ENCODE results near the gene SRPX.

SRPX gene

DNA sequence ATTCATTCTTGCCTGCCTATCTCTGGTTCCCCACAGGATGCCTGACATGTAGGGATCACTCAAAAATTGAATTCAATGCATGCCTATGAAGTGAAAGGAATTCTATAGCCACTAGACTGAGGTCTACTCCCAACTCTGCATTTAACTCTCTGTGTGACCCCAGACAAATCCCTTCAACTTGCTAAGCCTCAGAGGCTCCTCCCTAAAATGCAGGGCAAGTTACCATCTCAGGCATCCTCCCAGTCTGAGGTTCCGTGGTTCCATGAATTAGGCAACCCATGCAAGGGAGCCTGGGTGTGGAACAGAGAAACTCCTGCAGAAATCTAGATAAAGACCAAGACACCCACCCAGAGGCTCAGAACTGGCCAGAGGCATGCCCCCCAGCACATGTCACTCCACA lies 6.6 kb downstream of the SRPX start:
- Histone ChIP-seq H3K9me3 (ENCODE audit: control insufficient read depth, low read length) (no peaks in the 10 kb centered on the region), H3K4me3 (ENCODE audit: low read depth, low read length) (no peak overlapping the region), H3K4me1 (no peaks in the 10 kb centered on the region), H3K9ac (no peak overlapping the region), H3K36me3 (ENCODE audit: control insufficient read depth, insufficient read depth, low read length) (no peaks in the 10 kb centered on the region), H3K27me3 (ENCODE audit: control insufficient read depth, insufficient read depth, low read length) (no peaks in the 10 kb centered on the region), H3K4me2 (ENCODE audit: low read length) (no peak overlapping the region), H2AFZ (no peak overlapping the region), H3K79me2 (no peaks in the 10 kb centered on the region), H3K27ac (no peak overlapping the region)
- no peak for TF ChIP-seq CTCF (IDR thresholded peaks at IDR 0.05)

- H3K4me2 ChIP-seq (ENCODE audit: low read length), result no peak overlapping the region
- no peaks in the 10 kb centered on the region for H3K27me3 ChIP-seq (ENCODE audit: control insufficient read depth, insufficient read depth, low read length)
- H3K36me3 ChIP-seq (ENCODE audit: control insufficient read depth, insufficient read depth, low read length), result no peaks in the 10 kb centered on the region
- no peak overlapping the region for H3K27ac ChIP-seq
- no peaks in the 10 kb centered on the region for H3K4me1 ChIP-seq
- H3K9me3 ChIP-seq (ENCODE audit: control insufficient read depth, low read length), result no peaks in the 10 kb centered on the region
- H3K79me2 ChIP-seq, result no peaks in the 10 kb centered on the region
- H3K9ac ChIP-seq, result no peak overlapping the region
- no peak for TF ChIP-seq CTCF (IDR thresholded peaks at IDR 0.05)
- no peak overlapping the region for H2AFZ ChIP-seq
- no peak overlapping the region for H3K4me3 ChIP-seq (ENCODE audit: low read depth, low read length)
Observed at GRCh38 chrX:38211891-38212635, 8.6 kb downstream of the SRPX start.

DNA sequence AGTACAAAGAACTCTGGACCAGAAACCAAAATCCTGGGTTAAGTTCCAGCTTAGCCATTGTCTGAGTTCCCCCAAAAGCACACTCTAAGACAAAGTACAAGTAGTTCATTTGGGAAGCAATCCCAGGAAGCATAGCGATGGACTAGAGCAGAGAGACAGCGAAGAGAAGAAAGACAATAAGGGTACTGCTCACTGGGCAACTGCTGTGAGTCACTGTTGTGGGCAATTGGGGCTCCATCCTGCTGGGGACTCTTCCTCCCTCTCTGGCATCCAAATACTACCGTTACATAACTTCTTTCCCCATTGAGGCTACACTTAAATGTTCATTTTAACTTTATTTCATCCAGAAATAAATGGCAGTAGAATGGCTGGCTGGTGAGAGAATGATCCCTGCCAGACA lies 14.1 kb downstream of the SRPX start:
- no peaks in the 10 kb centered on the region for H3K4me1 ChIP-seq
- H3K27me3 ChIP-seq (ENCODE audit: control insufficient read depth, insufficient read depth, low read length), result no peaks in the 10 kb centered on the region
- no peak overlapping the region for H3K9ac ChIP-seq
- no peak overlapping the region for H3K4me2 ChIP-seq (ENCODE audit: low read length)
- no peaks in the 10 kb centered on the region for H3K9me3 ChIP-seq (ENCODE audit: control insufficient read depth, low read length)
- no peak for TF ChIP-seq CTCF (IDR thresholded peaks at IDR 0.05)
- H3K36me3 ChIP-seq (ENCODE audit: control insufficient read depth, insufficient read depth, low read length), result no peaks in the 10 kb centered on the region
- H3K27ac ChIP-seq, result no peak overlapping the region
- H3K79me2 ChIP-seq, result no peaks in the 10 kb centered on the region
- no peak overlapping the region for H3K4me3 ChIP-seq (ENCODE audit: low read depth, low read length)
- no peak overlapping the region for H2AFZ ChIP-seq

GRCh38 chrX:38206036-38206435 lies 14.6 kb downstream of the SRPX start:
- no peaks in the 10 kb centered on the region for H3K4me1 ChIP-seq
- H3K9ac ChIP-seq, result no peak overlapping the region
- H3K27me3 ChIP-seq (ENCODE audit: control insufficient read depth, insufficient read depth, low read length), result no peaks in the 10 kb centered on the region
- H2AFZ ChIP-seq, result no peak overlapping the region
- no peaks in the 10 kb centered on the region for H3K36me3 ChIP-seq (ENCODE audit: control insufficient read depth, insufficient read depth, low read length)
- no peak overlapping the region for H3K4me2 ChIP-seq (ENCODE audit: low read length)
- H3K79me2 ChIP-seq, result no peaks in the 10 kb centered on the region
- H3K4me3 ChIP-seq (ENCODE audit: low read depth, low read length), result no peak overlapping the region
- no peak overlapping the region for H3K27ac ChIP-seq
- TF ChIP-seq CTCF (IDR thresholded peaks at IDR 0.05), result no peak
- H3K9me3 ChIP-seq (ENCODE audit: control insufficient read depth, low read length), result no peaks in the 10 kb centered on the region

DNA sequence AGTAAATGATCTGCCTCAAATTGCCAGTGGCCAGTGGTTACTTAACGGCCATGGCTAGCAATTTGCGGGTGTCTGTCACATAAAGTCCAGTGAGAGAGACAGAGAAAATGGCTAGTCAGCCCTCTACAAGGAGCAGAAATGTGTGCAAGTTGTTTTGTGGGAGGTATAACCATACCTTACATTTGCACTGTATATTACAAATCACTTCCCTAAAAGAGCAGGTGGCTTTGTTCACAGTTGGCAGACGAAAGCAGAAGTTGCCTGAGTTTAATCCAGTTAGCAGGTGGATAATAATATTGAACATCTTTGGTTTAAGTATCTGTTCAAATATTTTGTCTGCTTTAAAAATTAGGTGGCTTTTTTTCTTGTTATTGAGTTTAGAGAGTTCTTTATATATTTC lies 15.6 kb downstream of the SRPX start:
- Histone ChIP-seq H3K27ac (no peak overlapping the region), H3K4me3 (ENCODE audit: low read depth, low read length) (no peak overlapping the region), H3K36me3 (ENCODE audit: control insufficient read depth, insufficient read depth, low read length) (no peaks in the 10 kb centered on the region), H3K4me2 (ENCODE audit: low read length) (no peak overlapping the region), H3K9ac (no peak overlapping the region), H3K4me1 (no peaks in the 10 kb centered on the region), H3K9me3 (ENCODE audit: control insufficient read depth, low read length) (no peaks in the 10 kb centered on the region), H3K79me2 (no peaks in the 10 kb centered on the region), H2AFZ (no peak overlapping the region), H3K27me3 (ENCODE audit: control insufficient read depth, insufficient read depth, low read length) (no peaks in the 10 kb centered on the region)
- no peak for TF ChIP-seq CTCF (IDR thresholded peaks at IDR 0.05)

All from parathyroid adenoma (tissue), 2 donors.